Prostate gland (tissue), 2 donors: ENCODE data around the gene GC. TPM values are rescaled to one million over a fixed set of nuclear protein-coding genes. Genes with fewer than 3 reads are reported as not detected.

ENCODE experiments used
- DNase-seq: peaks from one replicate; pipeline ENCODE4 v3.0.0-alpha.2; 2019; ENCODE audit warnings: low spot score
- H3K27ac ChIP-seq, 2 donors: fragments of 200-600 bp; sonication (generic); 2 replicates each; pipeline ENCODE4 v1.5.1; 2017 to 2019
- H3K27me3 ChIP-seq: fragments of 200-600 bp; sonication (generic); replicated peaks from 2 replicates; pipeline ENCODE4 v1.5.1; 2019; ENCODE audit not compliant: insufficient read depth
- H3K36me3 ChIP-seq, 2 donors: fragments of 200-600 bp; sonication (generic); 1 replicate in 1 of 2; 2 replicates in 1 of 2; pipeline versions ENCODE4 v1.5.1 to v1.8.1; 2017 to 2019
- H3K4me1 ChIP-seq: fragments of 200-600 bp; sonication (generic); replicated peaks from 2 replicates; pipeline ENCODE4 v1.5.1; 2019
- H3K4me3 ChIP-seq, 2 donors: fragments of 200-600 bp; sonication (generic); 2 replicates each; pipeline ENCODE4 v1.5.1; 2017 to 2019
- H3K9me3 ChIP-seq: fragments of 200-600 bp; sonication (generic); 2 replicates; pipeline ENCODE4 v1.5.1; 2017
- CTCF ChIP-seq, 4 experiments: fragments of 200-600 bp in 2 of 4; fragments of 450-650 bp in 2 of 4; sonication (generic) in 2 of 4; IDR thresholded peaks; 1 replicate in 3 of 4; 2 replicates in 1 of 4; pipeline ENCODE4 v1.5.1; 2016 to 2019; ENCODE audit warnings: antibody characterized with exemption in 4 of 4, mild to moderate bottlenecking in 2 of 4, moderate library complexity in 2 of 4
- POLR2A ChIP-seq: fragments of 450-650 bp; IDR thresholded peaks from one replicate; pipeline ENCODE4 v1.6.1; 2016; ENCODE audit warnings: antibody characterized with exemption, mild to moderate bottlenecking
- POLR2AphosphoS5 ChIP-seq: sonication (generic); formaldehyde crosslinking; IDR thresholded peaks from one replicate; pipeline ENCODE4 v1.6.1; 2017; ENCODE audit warnings: antibody characterized with exemption
- WGBS: methylation state at CpG from one replicate; pipeline ENCODE4 v1.1.5; 2018; 5-methylcytosine and 5-hydroxymethylcytosine counted together
- intact Hi-C: fragments of 100-400 bp; cut with DNase I; formaldehyde crosslinking; loops from one replicate; pipeline ENCODE4 v1.14.2; 2022
- total RNA-seq, 2 donors: library from RNA; depleted of rRNA; stranded (reverse); fragments of >200 nt; gene quantifications; one replicate each; pipeline ENCODE4 v1.1.0, GENCODE V29; 2016

The GC gene
- total RNA-seq, 2 donors from 2014 or later = 0.45 TPM; not detected in 1

- Histone ChIP-seq H3K36me3 (no peaks in the 10 kb centered on the region), H3K9me3 (no peaks in the 10 kb centered on the region), H3K4me3 (no peak overlapping the region), H3K27me3 (no peaks in the 10 kb centered on the region), H3K4me1 (no peaks in the 10 kb centered on the region), H3K27ac (no peak overlapping the region)
- WGBS = 51% methylated on average over 2 of the region's 2 CpGs
- DNase-seq = no peak
- TF ChIP-seq POLR2A (no peak), POLR2AphosphoS5 (no peak), CTCF (IDR thresholded peaks at IDR 0.05) (no peak)
- intact Hi-C loops = no loop called here
These were observed 10.9 kb downstream of the GC start for GRCh38 chr4:71773004-71773403.

DNA sequence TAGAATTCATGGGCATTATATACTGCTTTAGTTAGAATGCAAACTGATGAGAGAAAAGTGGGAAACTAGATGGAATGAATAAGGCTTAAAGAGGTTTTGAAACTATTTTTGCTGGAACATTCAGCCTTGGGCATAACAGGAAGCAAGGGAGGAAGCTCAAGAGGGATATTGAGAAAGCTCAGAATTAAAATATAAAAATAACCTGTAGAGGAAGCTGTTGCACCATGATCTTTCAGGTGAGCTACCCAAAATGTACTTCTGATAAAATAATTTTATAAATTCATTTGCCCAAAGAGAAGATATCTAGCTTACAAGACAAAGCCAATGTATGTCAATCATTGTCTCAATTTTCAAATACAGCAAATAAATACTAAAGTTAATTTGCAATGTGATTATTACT lies 11.3 kb downstream of the GC start:
- Histone ChIP-seq H3K36me3 (no peaks in the 10 kb centered on the region), H3K27me3 (no peaks in the 10 kb centered on the region), H3K4me1 (no peaks in the 10 kb centered on the region), H3K4me3 (no peak overlapping the region), H3K9me3 (no peaks in the 10 kb centered on the region), H3K27ac (no peak overlapping the region)
- no peak for DNase-seq
- intact Hi-C loops = no loop called here
- no peak for TF ChIP-seq POLR2A
- TF ChIP-seq CTCF (IDR thresholded peaks at IDR 0.05) = peak in 2 of 4 experiments; percentile 8 to 15

DNA sequence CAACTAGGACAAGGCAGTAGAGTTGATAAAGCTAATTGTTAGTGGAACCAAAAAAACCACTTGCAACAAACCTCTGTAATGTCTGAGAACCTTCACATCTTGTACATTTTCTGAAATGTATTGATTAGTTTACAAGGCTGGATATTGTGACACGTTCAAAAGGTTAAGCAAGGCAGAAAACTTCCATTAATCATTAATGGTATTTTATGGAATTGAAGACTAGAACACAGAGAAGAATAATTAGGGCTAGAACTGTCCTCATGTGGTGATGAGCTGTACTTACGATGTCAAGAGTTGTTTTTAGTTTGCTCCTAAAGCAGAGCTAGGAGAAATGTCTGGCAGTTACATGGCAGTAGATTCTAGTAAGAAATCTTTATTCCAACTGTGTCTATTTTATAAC lies 12.3 kb downstream of the GC start:
- Histone ChIP-seq H3K4me1 (no peaks in the 10 kb centered on the region), H3K27me3 (no peaks in the 10 kb centered on the region), H3K9me3 (no peaks in the 10 kb centered on the region), H3K36me3 (no peaks in the 10 kb centered on the region), H3K4me3 (no peak overlapping the region), H3K27ac (no peak overlapping the region)
- TF ChIP-seq POLR2AphosphoS5 (no peak), CTCF (IDR thresholded peaks at IDR 0.05) (no peak), POLR2A (no peak)
- DNase-seq = no peak
- WGBS = 46% methylated on average over 2 of the region's 2 CpGs
- intact Hi-C loops = no loop called here

DNA sequence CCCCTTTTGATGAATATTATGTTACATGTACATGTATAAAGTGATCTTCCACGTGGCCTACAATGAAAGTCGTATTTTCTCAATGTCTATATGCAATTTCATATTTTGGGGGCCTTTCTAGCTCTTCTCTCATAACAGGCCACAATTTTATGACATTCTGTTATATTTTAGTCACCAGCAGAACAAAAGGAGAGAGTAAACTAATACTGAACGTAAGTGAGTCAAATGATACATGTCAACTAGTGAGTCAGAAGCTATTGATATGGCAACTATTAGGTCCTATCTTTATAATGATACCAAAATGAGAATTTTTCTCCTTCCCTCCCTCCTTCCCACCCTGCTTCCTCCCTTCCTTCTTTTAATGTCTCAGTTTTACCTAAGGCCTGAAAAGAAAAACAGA lies 14.4 kb downstream of the GC start:
- intact Hi-C loops = no loop called here
- H3K27ac ChIP-seq = no peak overlapping the region

More for the DNA sequence above, 14.4 kb downstream of the GC start:
- H3K36me3 ChIP-seq = no peaks in the 10 kb centered on the region
- no peak for DNase-seq
- TF ChIP-seq POLR2A (no peak), POLR2AphosphoS5 (no peak), CTCF (IDR thresholded peaks at IDR 0.05) (no peak)
- H3K4me3 ChIP-seq = no peak overlapping the region
- H3K9me3 ChIP-seq = no peaks in the 10 kb centered on the region
- no peaks in the 10 kb centered on the region for H3K27me3 ChIP-seq
- 86% methylated on average over 3 of the region's 3 CpGs for WGBS
- H3K4me1 ChIP-seq = no peaks in the 10 kb centered on the region
